D721Med (cell line): ENCODE measurements around the gene STX10.

Source experiments
- DNase-seq: peaks from one replicate; pipeline ENCODE4 v3.0.0; 2011; ENCODE audit warnings: low spot score; ENCODE audit not compliant: insufficient read length
- FAIRE-seq: peaks from 2 replicates; lab custom pipeline; 2011; peaks lifted over from hg19 to GRCh38; lab: Jason Lieb, UNC
- TF ChIP-seq, protein P1 (sequence below): IDR thresholded peaks from 2 replicates; pipeline ENCODE4 v1.5.1; 2012; ENCODE audit warnings: mild to moderate bottlenecking, control low read depth; ENCODE audit not compliant: insufficient read depth; ENCODE audit errors: missing control alignments

STX10 gene

DNA sequence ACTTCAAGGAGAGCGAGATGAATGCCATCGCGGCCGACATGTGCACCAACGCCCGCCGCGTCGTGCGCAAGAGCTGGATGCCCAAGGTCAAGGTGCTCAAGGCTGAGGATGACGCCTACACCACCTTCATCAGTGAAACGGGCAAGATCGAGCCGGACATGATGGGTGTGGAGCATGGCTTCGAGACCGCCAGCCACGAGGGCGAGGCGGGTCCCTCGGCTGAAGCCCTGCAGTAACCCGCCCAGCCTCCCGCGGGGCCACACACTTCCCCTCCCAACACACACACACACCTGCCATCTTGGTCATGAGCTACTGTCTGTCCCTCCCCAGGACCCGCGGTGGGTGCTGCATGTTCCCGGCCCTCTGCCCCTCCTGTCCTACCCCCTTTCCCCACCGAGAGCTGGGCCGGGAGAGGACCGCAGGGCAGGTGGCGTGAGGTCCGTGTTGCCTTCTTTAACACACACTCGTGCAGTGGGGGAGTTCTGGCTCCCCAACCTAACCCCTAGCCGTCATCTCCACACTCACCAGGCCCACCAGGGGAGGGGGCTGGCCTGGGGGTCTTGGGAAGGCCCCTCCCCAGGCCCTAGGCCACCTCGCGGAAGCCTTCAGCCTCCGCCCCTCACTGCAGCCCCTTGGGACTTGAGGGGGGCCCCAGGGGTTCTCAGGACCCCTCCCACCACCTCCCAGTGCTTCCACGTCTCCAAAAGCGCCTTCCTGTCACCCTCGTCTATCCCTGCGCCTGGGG, 11.8 kb downstream of the STX10 start:
- no peak for FAIRE-seq
- TF ChIP-seq, protein P1, sequence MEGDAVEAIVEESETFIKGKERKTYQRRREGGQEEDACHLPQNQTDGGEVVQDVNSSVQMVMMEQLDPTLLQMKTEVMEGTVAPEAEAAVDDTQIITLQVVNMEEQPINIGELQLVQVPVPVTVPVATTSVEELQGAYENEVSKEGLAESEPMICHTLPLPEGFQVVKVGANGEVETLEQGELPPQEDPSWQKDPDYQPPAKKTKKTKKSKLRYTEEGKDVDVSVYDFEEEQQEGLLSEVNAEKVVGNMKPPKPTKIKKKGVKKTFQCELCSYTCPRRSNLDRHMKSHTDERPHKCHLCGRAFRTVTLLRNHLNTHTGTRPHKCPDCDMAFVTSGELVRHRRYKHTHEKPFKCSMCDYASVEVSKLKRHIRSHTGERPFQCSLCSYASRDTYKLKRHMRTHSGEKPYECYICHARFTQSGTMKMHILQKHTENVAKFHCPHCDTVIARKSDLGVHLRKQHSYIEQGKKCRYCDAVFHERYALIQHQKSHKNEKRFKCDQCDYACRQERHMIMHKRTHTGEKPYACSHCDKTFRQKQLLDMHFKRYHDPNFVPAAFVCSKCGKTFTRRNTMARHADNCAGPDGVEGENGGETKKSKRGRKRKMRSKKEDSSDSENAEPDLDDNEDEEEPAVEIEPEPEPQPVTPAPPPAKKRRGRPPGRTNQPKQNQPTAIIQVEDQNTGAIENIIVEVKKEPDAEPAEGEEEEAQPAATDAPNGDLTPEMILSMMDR = no peak
- no peak for DNase-seq

DNA sequence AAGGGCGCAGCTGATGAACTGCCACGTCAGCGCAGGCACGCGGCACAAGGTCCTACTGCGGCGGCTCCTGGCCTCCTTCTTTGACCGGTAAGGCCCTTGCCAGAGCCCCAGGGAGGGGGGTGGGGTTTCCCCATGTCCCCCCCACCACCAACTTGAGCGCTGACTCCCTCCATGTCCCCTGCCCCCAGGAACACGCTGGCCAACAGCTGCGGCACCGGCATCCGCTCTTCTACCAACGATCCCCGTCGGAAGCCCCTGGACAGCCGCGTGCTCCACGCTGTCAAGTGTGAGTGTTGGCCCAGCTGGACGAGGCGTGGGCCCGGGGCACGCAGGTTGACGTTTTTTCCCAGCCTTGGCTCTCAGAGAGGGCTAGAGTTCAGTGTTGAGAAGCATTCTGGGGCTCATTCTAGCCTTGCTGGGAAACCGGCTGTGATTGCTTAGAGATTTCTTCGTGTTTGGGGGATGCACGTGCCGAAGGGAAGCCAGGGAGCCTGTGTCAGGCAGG, 12.8 kb downstream of the STX10 start:
- FAIRE-seq (no peak), DNase-seq (no peak)
- TF ChIP-seq, protein P1 = no peak

DNA sequence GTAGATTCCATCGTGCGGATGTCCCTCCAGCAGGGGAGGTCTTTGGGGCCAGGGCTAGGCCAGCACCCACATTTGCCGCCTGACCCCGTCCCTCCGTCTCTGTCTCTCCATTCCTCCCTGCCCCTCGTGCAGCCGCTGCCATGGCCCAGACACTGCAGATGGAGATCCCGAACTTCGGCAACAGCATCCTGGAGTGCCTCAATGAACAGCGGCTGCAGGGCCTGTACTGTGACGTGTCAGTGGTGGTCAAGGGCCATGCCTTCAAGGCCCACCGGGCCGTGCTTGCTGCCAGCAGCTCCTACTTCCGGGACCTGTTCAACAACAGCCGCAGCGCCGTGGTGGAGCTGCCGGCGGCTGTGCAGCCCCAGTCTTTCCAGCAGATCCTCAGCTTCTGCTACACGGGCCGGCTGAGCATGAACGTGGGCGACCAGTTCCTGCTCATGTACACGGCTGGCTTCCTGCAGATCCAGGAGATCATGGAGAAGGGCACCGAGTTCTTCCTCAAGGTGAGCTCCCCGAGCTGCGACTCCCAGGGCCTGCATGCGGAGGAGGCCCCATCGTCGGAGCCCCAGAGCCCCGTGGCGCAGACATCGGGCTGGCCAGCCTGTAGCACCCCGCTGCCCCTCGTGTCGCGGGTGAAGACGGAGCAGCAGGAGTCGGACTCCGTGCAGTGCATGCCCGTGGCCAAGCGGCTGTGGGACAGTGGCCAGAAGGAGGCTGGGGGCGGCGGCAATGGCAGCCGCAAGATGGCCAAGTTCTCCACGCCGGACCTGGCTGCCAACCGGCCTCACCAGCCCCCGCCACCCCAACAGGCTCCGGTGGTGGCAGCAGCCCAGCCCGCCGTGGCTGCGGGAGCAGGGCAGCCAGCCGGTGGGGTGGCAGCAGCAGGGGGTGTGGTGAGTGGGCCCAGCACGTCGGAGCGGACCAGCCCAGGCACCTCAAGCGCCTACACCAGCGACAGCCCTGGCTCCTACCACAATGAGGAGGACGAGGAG, 14.8 kb downstream of the STX10 start:
- TF ChIP-seq, protein P1 = no peak
- DNase-seq = no peak
- FAIRE-seq = no peak

DNA sequence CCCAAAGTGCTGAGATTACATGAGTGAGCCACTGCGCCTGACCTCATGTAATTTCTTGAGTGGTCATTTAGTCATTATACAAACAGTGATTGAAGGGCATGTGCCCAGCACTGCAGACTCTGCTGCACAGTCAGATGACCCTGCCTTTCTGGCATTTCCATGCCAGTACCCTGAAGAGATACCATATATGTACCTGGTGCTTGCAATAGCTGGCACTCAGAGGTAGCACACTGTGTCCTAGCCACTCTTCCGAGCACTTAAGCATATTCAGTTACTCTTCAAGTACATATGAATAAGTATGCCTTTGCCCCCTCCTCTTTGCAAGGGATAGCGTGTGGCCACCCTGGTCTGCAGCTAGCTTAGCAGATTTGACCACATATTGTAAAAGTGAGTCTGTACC, 15.5 kb downstream of the STX10 start:
- TF ChIP-seq, protein P1 = no peak
- FAIRE-seq = no peak

DNA sequence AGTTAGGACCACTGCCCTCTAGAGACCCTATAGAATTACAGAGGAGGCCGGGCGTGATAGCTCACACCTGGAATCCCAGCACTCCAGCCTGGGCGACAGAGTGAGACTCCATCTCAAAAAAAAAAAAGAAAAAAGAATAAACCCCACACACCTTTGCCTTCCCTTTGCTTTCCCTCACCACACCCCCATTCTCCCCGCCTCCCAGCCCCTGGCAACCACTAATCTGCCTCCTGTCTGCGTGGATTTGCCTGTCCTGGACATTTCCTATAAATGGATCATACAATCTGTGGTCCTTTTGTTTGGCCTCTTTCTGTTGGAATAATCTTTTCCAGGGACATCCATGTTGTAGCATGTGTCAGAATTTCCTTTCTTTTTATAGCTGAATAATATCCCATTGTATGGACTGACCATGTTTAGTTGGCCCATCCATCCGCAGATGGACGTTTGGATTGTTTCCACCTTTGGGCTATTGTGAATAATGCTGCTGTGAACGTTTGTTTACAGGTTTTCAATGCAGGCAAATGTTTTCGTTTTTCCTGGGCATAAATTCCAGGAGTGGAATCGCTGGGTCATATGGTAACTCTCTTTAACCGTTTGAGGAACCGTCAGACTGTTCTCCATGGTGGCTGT, 16.8 kb downstream of the STX10 start:
- FAIRE-seq (no peak), DNase-seq (no peak)
- TF ChIP-seq, protein P1 = no peak

More for the DNA sequence above, 15.5 kb downstream of the STX10 start:
- DNase-seq = no peak

DNA sequence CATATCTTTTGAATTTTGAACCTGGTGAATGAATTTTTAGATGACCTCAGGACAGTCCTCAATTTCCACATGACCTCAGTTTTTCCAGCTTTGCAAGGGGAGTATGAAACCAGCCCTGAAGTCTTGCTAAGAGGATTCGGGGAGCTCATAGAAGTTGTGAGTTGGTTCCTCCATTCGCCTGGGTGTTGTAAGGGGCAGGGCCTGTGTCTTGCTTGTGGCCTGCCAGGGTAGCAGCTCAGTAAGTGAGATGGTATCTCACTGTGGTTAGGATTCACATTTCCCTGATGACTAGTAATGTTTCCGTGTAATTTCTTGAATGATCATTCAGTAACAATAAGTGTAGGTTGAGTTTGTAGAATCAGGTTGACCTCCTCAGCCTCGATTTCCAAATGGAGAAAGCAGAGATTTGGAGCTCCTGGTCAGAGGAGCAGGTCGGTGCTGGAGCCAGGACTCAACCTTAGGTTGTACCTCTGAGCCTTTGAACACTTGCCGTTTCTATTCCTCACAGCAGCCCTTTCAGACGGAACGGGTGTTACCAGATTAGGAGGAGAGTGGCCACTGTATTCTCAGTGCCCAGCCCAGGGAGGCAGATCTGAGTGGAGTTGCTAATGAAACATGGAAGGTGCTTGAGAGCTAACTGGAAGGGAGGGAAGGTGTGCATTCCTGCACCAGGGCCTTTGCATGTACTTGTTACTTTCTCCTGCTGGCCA, 17.5 kb downstream of the STX10 start:
- FAIRE-seq = no peak
- TF ChIP-seq, protein P1 = no peak
- DNase-seq = no peak
